Non-pigmented ciliary epithelial cell (primary cell): Measurements from ENCODE around the gene B4GALNT1.
"Not testable (repeated sequence)": the region's sequence is repeated elsewhere in the genome, so short reads cannot be mapped to it uniquely, and the experiment has no call there.

Experiments used
- DNase-seq: peaks from one replicate; pipeline ENCODE4 v3.0.0-alpha.2; 2010; ENCODE audit warnings: low read depth

The B4GALNT1 gene

DNA sequence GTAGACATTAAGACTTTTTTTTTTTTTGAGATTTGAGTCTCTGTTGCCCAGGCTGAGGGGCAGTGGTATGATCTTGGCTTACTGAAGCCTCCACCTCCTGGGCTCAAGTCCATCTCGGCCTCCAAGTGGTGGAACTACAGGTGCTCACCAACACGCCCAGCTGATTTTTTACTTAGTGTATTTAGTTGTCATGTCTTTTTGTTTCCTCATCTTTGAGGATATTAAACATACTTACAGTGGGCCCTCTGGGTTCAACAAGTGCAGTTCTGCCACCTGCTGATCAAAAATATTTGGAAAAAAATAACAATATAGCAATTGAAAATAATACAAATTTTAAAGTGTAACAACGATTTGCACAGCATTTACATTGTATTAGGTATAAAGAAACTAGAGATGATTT lies 4.4 kb upstream of the B4GALNT1 start:
- DNase-seq, result no peak

DNA sequence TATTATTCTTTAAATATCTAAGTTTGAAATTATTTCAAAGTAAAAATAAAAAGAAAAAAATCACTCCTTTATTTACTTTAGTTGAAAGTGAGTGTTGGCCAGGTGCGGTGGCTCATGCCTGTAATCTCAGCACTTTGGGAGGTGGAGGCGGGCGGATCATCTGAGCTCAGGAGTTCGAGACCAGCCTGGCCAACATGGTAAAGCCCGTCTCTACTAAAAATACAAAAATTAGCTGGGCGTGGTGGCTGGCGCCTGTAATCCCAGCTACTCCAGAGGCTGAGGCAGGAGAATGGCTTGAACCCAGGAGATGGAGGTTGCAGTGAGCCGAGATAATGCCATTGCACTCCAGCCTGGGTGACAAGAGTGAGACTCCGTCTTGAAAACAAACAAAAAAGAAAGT lies 3.7 kb upstream of the B4GALNT1 start:
- not testable (repeated sequence) for DNase-seq

- DNase-seq, result no peak
Measured at GRCh38 chr12:57632073-57632957, 686 bp downstream of the B4GALNT1 start.

GRCh38 chr12:57631566-57632072 lies 1.4 kb downstream of the B4GALNT1 start:
- no peak for DNase-seq

- no peak for DNase-seq
Measured at GRCh38 chr12:57630891-57631433, 2.0 kb downstream of the B4GALNT1 start.

DNA sequence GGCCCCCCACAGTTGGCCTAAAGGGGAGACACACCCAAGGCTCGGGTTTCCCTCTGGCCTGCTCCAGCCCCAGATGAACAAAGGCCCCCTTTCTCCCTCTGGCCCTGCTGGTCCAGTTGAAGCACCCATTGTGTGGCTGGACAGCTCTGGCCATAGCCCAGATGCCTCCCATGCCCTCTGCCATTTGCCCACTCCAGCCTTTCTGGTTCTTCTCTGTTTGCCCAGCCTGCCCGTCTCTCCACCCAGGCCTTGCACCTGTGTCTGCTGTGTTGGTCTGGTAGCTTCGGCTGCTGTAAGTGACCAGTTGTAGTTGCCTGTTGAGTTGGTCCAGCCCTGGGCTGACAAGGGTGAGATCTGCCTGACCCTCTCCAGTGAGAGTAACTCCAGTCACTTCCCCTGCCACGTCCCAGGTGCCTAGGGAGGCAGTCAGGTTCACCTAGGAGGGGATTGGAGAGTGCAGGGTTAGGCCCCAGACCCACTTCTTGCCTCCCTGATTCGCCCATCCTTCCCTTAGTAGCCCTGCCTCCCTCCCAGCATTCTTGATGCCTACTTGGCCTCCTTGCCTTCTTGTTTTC lies 3.0 kb downstream of the B4GALNT1 start:
- no peak for DNase-seq

DNA sequence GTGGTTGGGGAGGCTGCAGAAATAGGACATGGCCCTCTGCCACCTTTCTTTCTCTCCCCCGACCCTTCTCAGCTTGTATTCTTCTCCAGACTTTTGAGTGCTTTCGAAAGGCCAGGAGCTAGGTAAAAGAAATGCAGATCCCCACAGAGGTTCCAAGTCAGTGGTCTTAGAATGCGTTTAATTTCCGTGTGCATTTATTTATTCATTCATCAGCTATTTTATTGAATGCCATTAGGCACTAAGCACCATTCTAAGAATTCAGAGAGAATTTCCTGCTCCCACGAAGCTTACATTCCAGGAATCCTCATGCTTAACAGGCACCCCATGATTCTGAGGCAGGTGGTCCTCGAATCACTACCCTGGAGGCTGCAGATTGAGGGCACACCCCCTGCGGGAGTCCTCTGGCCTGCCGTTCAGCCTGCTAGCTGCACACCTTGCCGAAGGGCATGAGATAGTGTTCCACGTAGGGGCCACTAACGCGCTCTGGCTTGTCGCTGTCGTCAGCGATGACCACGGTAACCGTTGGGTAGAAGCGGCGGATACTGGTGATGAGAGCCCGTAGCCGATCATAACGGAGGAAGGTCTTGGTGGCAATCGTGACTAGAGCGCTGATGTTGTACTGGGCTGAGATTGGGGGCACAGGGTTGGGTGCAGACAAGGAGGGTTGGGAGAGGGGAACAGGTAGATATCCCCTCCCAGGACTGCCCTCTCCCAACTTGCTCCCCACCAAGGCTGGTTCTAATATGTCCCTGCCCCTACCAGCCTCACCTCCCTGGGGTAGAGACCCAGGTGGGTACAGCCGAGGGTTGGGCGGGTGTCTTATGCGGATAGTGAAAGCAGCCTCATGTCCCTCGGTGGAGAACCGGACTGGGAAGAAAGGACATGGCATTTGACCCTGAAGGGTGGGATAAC lies 4.5 kb downstream of the B4GALNT1 start:
- no peak for DNase-seq

GRCh38 chr12:57627501-57628279 lies 5.3 kb downstream of the B4GALNT1 start:
- no peak for DNase-seq

- no peak for DNase-seq
Measured at GRCh38 chr12:57626921-57627445, 6.0 kb downstream of the B4GALNT1 start.

GRCh38 chr12:57626111-57626920 lies 6.7 kb downstream of the B4GALNT1 start:
- no peak for DNase-seq

DNA sequence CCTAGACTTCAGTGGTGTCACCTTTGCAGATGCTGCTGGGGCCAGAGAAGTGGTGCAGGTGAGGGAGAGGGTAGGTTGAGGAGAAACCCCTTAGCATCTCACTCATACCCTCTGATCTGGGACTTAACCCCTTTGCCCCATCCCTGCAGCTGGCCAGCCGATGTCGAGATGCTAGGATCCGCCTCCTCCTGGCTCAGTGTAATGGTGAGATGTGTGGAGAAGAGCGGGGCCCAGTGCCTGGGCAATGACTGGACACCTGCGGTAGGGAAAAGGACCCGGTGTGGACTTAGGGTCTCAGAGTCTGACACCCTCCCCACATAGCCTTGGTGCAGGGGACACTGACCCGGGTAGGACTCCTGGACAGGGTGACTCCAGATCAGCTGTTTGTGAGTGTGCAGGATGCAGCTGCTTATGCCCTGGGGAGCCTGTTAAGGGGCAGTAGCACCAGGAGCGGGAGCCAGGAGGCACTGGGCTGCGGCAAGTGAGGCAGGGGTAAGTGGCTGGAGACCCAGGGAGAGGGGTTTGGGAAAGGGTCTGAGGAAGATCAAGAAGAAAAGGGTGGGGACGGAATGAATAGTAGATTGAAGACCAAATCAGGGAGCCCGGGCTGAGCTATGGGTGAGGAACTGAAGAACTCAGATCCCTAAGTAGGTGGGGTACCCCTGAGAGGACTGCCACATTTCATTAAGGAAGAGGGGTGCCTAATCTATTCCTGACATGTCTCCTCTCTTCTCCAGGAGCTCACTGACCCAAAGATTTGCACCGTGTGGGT lies 7.6 kb downstream of the B4GALNT1 start:
- DNase-seq, result no peak

GRCh38 chr12:57624441-57625220 lies 8.4 kb downstream of the B4GALNT1 start:
- no peak for DNase-seq

GRCh38 chr12:57623811-57624390 lies 9.1 kb downstream of the B4GALNT1 start:
- no peak for DNase-seq

DNA sequence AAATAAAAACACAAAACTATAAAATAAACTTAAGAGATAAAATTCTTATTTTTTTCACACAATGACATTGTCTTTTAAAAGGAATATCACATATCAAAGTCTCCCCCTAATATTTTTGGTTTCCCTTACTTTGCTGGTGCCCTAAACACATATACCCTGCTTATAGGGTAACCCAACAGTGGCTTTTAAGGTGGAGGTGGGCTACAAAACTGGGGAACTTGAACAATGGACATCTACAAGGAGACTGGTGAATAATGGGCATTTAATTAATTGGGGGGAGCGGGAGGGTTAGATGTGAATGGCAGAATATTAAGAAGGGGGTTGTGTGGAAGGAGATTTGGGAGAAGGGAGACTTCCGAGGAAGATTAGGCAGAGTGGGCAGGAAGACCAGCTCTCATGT lies 9.6 kb downstream of the B4GALNT1 start:
- DNase-seq, result no peak

DNA sequence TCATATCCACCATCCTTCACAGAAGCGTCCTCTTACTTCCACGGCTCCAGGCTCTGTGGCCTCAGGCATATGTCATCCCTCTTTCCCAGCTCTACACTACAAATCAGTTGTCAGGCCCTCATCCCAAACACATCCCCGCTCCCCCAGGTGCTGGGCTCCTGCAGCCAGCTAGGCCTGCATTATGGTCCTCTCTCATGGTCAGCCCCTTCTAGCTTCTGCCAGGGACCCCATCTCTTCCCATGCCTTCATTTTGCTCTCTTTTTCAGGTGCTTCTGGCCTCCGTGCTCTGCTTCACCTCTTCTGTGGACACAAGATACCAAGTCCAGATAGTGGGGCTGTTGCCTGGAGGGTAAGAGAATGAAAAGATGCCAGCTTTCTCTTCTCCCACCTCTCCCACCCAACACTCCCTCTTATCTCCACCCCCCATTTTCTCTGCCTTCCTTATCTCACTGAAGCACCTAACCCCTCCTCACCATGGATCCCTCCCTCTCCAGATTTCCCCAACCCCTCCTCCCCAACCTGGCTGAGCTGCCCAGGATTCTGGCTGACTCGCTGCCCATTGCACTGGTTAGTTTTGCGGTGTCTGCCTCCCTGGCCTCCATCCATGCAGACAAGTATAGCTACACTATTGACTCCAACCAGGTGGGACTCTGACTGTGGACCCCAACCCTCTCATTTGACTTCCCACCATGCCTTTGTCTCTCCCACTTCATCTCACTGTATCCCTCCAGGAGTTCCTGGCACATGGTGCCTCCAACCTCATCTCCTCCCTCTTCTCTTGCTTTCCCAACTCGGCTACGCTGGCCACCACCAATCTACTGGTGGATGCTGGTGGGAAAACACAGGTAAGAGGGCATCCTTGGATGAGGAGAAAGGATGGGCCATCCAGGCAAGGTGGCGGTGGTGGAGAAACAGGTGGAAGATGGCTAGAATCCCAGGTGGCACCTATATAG lies 10.4 kb downstream of the B4GALNT1 start:
- DNase-seq, result no peak

DNA sequence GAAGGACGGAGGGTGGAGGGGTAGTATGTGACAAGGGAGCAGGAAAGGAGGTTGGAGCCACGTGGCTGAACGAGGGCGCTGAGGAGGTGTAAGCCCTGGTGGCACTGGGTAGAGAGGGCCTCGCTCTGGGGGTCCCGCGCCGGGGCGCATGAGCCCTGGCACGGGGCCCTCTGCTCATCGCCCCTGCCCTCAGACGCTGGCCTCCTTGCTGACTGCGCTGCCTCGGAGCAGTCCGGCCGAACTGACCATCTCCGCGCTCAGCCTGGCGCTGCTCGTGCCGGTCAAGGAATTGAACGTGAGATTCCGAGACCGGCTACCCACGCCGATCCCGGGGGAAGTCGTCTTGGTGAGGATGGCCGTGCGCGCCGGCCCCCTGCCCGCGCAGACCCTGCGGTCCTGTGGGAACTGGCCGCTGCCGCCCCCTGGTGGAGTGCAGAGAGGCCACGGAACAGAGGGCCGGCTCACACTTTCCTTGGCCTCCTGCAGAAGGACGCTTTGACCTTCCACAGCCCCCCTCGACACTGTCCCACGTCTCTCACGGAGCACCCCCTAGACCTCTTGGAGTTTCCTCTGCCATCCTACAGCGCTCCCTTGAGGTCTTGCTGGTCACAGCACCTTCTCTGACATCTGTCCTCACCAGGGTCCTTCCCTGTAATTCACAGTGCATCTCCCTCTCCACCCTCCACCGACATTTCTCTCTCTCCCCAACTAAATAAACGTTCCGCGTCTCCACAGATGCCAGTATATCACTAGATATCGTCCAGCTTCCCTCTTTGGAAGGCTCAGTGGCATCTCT lies 11.3 kb downstream of the B4GALNT1 start:
- DNase-seq, result no peak
